Osteoblast (primary cell): Measurements from ENCODE around the gene ARL4D. TPM values are rescaled to one million over a fixed set of nuclear protein-coding genes. Genes with fewer than 3 reads are reported as not detected.

Experiments
- DNase-seq: peaks from one replicate; pipeline ENCODE4 v3.0.0; 2011; ENCODE audit warnings: low spot score, mixed read lengths; ENCODE audit not compliant: insufficient read length; ENCODE audit errors: missing footprints
- H2AFZ ChIP-seq: 2 replicates; pipeline ENCODE4 v1.6.0; 2011; ENCODE audit warnings: mild to moderate bottlenecking, low read length
- H3K27ac ChIP-seq: 2 replicates; pipeline ENCODE4 v1.5.1; 2011; ENCODE audit warnings: mild to moderate bottlenecking, low read depth, low read length, moderate library complexity
- H3K27me3 ChIP-seq: 2 replicates; pipeline ENCODE4 v1.6.0; 2012; ENCODE audit warnings: mild to moderate bottlenecking, control low read depth, inconsistent platforms, low read length, moderate library complexity; ENCODE audit not compliant: insufficient read depth
- H3K36me3 ChIP-seq: 2 replicates; pipeline ENCODE4 v1.5.1; 2011; ENCODE audit warnings: mild to moderate bottlenecking, low read length, control low read depth, moderate library complexity; ENCODE audit not compliant: insufficient read depth
- H3K4me1 ChIP-seq: 2 replicates; pipeline ENCODE4 v1.5.1; 2011; ENCODE audit warnings: mild to moderate bottlenecking, low read length, control low read depth, moderate library complexity; ENCODE audit not compliant: insufficient read depth
- H3K4me2 ChIP-seq: 2 replicates; pipeline ENCODE4 v1.6.0; 2011; ENCODE audit warnings: mild to moderate bottlenecking, low read length; ENCODE audit not compliant: insufficient read depth
- H3K4me3 ChIP-seq: fragments of 200-600 bp; sonication (generic); 3 replicates; pipeline ENCODE4 v1.5.1; 2012; ENCODE audit warnings: mild to moderate bottlenecking, low read length, inconsistent platforms; ENCODE audit not compliant: insufficient read depth
- H3K79me2 ChIP-seq: 2 replicates; pipeline ENCODE4 v1.6.0; 2012; ENCODE audit warnings: mild to moderate bottlenecking, low read length, control low read depth, inconsistent platforms; ENCODE audit not compliant: insufficient read depth
- H3K9me3 ChIP-seq: 2 replicates; pipeline ENCODE4 v1.5.1; 2011; ENCODE audit warnings: low read depth, low read length, control low read depth
- H4K20me1 ChIP-seq: 2 replicates; pipeline ENCODE4 v1.6.0; 2012; ENCODE audit warnings: mild to moderate bottlenecking, low read length, control low read depth; ENCODE audit not compliant: insufficient read depth
- total RNA-seq: library from RNA; depleted of rRNA; stranded (reverse); fragments of >200 nt; gene quantifications from 2 replicates; pipeline ENCODE4 v1.2.3, GENCODE V29; 2012
- TF ChIP-seq, protein P1 (sequence below): IDR thresholded peaks from 2 replicates; pipeline ENCODE4 v1.5.1; 2011; ENCODE audit warnings: mild to moderate bottlenecking, low read depth, low read length, moderate library complexity; ENCODE audit errors: extremely low read depth

The ARL4D gene
- total RNA-seq, 1 donor = 18.8 TPM

DNA sequence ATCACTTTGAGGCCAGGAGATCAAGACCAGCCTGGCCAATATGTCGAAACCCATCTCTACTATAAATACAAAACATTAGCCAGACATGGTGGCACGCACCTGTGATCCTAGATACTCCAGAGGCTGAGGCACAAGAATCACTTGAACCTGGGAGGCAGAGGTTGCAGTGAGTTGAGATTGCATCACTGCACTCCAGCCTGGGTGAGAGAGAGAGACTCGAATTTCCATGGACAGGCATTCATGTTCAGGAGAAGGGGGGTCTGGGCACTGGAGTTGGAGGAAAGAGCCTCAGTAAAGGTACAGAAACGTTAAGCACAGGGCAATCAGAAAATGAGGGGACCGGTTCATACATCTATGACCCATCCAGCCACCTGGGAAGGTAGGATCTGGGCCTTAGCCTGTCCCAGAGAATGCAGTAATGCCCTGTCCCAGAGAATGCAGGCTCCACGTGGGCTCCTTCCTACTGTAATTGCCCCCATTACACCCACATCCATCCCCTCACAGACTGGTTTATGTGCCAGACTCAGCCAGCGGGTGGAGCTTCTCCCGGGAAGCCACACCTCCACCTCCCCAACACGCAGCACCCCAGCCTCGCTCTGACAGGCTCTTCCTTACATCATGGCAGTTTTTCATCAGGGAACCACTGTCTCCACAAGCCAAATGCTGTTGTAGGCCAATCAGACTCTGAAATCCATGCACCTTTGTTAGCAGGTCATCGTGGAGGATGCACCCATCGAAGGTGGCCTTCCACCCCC lies 21.6 kb upstream of the ARL4D start:
- Histone ChIP-seq H3K27me3 (no peaks in the 10 kb centered on the region), H4K20me1 (no peaks in the 10 kb centered on the region), H3K27ac (no peak overlapping the region), H2AFZ (no peak overlapping the region), H3K9me3 (no peaks in the 10 kb centered on the region), H3K4me3 (no peak overlapping the region), H3K4me1 (no peaks in the 10 kb centered on the region), H3K36me3 (no peaks in the 10 kb centered on the region), H3K4me2 (no peak overlapping the region), H3K79me2 (no peaks in the 10 kb centered on the region)
- peak; percentile 46 for DNase-seq
- TF ChIP-seq, protein P1, sequence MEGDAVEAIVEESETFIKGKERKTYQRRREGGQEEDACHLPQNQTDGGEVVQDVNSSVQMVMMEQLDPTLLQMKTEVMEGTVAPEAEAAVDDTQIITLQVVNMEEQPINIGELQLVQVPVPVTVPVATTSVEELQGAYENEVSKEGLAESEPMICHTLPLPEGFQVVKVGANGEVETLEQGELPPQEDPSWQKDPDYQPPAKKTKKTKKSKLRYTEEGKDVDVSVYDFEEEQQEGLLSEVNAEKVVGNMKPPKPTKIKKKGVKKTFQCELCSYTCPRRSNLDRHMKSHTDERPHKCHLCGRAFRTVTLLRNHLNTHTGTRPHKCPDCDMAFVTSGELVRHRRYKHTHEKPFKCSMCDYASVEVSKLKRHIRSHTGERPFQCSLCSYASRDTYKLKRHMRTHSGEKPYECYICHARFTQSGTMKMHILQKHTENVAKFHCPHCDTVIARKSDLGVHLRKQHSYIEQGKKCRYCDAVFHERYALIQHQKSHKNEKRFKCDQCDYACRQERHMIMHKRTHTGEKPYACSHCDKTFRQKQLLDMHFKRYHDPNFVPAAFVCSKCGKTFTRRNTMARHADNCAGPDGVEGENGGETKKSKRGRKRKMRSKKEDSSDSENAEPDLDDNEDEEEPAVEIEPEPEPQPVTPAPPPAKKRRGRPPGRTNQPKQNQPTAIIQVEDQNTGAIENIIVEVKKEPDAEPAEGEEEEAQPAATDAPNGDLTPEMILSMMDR = no peak

DNA sequence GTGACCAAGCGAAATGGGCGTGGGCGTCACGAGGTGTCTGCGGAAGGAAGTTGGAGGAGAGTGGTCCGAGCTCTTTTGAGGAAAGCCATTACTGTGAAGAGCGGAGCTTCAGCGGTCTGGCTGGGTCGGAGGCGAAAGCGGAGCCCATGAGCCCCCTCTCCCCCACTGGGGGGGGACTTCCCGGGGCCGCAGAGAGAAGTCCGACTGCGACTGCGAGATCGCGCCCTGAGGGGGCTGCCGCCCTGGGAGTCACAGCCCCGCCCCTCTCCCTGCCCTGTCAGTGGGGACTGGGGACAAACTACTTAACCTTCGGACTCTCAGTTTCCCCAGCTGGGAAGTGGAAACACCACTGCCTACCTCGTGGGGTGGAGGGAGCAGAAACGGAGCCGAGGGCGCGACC lies 20.0 kb upstream of the ARL4D start:
- Histone ChIP-seq H3K4me2 (no peak overlapping the region), H3K4me3 (no peak overlapping the region), H3K4me1 (no peaks in the 10 kb centered on the region), H3K9me3 (no peaks in the 10 kb centered on the region), H3K36me3 (no peaks in the 10 kb centered on the region), H3K79me2 (no peaks in the 10 kb centered on the region), H3K27me3 (no peaks in the 10 kb centered on the region), H2AFZ (no peak overlapping the region), H3K27ac (no peak overlapping the region), H4K20me1 (no peaks in the 10 kb centered on the region)
- TF ChIP-seq, protein P1 = no peak
- DNase-seq = no peak

- Histone ChIP-seq H3K4me3 (no peak overlapping the region), H3K9me3 (no peaks in the 10 kb centered on the region), H3K79me2 (no peaks in the 10 kb centered on the region), H2AFZ (no peak overlapping the region), H3K4me2 (no peak overlapping the region), H3K4me1 (no peaks in the 10 kb centered on the region), H4K20me1 (no peaks in the 10 kb centered on the region), H3K36me3 (no peaks in the 10 kb centered on the region), H3K27me3 (no peaks in the 10 kb centered on the region), H3K27ac (no peak overlapping the region)
- TF ChIP-seq, protein P1 = no peak
- DNase-seq = no peak
Measured at GRCh38 chr17:43380307-43380706, 18.5 kb upstream of the ARL4D start.

DNA sequence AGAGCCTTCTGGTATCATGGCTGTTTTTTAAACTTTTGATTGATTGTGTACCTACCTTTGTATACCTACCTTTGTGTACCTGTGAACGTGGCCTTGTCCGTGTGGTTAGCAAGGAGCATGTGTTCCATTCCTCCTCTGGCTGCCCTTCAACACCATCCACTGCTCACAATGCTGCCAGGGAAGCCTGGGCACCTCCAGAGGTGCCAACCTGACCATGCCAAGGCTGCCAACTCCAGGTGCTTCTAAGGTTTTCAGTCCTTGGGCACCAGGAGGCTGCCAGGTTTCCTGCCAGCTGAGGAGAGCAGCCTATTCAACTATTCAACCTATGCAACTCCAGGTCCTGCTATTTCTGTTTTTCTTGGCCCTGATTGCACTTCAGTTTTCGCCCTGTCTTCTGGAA lies 17.6 kb upstream of the ARL4D start:
- Histone ChIP-seq H3K4me1 (no peaks in the 10 kb centered on the region), H3K36me3 (no peaks in the 10 kb centered on the region), H2AFZ (no peak overlapping the region), H3K79me2 (no peaks in the 10 kb centered on the region), H3K27me3 (no peaks in the 10 kb centered on the region), H3K27ac (no peak overlapping the region), H3K4me3 (no peak overlapping the region), H4K20me1 (no peaks in the 10 kb centered on the region), H3K9me3 (no peaks in the 10 kb centered on the region), H3K4me2 (no peak overlapping the region)
- DNase-seq = peak; percentile 29
- TF ChIP-seq, protein P1 = no peak
